Measurements from ENCODE around the gene MRPL40.
"Not testable (repeated sequence)": the region's sequence is repeated elsewhere in the genome, so short reads cannot be mapped to it uniquely, and the experiment has no call there.

Gene MRPL40

GRCh38 chr22:19438298-19438697, 6.0 kb downstream of the MRPL40 start:
- TF ChIP-seq CTCF (IDR thresholded peaks at IDR 0.05; ENCODE audit: low read depth, low read length) = no peak
- no peak overlapping the region for H3K4me3 ChIP-seq (ENCODE audit: low read depth, low read length)
- no peak for DNase-seq
- peaks cover 50% of the 10 kb centered on the region for H3K36me3 ChIP-seq
- peaks cover 3% of the 10 kb centered on the region for H3K9me3 ChIP-seq (ENCODE audit: severe bottlenecking)
- no peaks in the 10 kb centered on the region for H3K27me3 ChIP-seq (ENCODE audit: insufficient read depth, low read depth, severe bottlenecking)
- no peak overlapping the region for H3K27ac ChIP-seq

GRCh38 chr22:19440411-19441195, 8.3 kb downstream of the MRPL40 start:
- Histone ChIP-seq H3K27me3 (ENCODE audit: insufficient read depth, low read depth, severe bottlenecking) (no peaks in the 10 kb centered on the region), H3K27ac (no peak overlapping the region), H3K4me3 (ENCODE audit: low read depth, low read length) (no peak overlapping the region), H3K9me3 (ENCODE audit: severe bottlenecking) (peaks cover 3% of the 10 kb centered on the region), H3K36me3 (peaks cover 55% of the 10 kb centered on the region)
- TF ChIP-seq CTCF (IDR thresholded peaks at IDR 0.05; ENCODE audit: low read depth, low read length) = no peak
- DNase-seq = no peak

- H3K4me3 ChIP-seq (ENCODE audit: low read depth, low read length) = no peak overlapping the region
- H3K9me3 ChIP-seq (ENCODE audit: severe bottlenecking) = peaks cover 3% of the 10 kb centered on the region
- H3K36me3 ChIP-seq = peaks cover 51% of the 10 kb centered on the region
- no peaks in the 10 kb centered on the region for H3K27me3 ChIP-seq (ENCODE audit: insufficient read depth, low read depth, severe bottlenecking)
- no peak for TF ChIP-seq CTCF (IDR thresholded peaks at IDR 0.05; ENCODE audit: low read depth, low read length)
- no peak for DNase-seq
- no peak overlapping the region for H3K27ac ChIP-seq
Observed at GRCh38 chr22:19442166-19442565, 9.8 kb downstream of the MRPL40 start.

GRCh38 chr22:19443544-19444211, 11.3 kb downstream of the MRPL40 start:
- H3K27ac ChIP-seq = no peak overlapping the region
- H3K9me3 ChIP-seq (ENCODE audit: severe bottlenecking) = no peaks in the 10 kb centered on the region
- no peak for DNase-seq
- no peak for TF ChIP-seq CTCF (IDR thresholded peaks at IDR 0.05; ENCODE audit: low read depth, low read length)
- no peaks in the 10 kb centered on the region for H3K27me3 ChIP-seq (ENCODE audit: insufficient read depth, low read depth, severe bottlenecking)
- no peak overlapping the region for H3K4me3 ChIP-seq (ENCODE audit: low read depth, low read length)
- H3K36me3 ChIP-seq = peaks cover 52% of the 10 kb centered on the region

GRCh38 chr22:19445279-19445982, 13.1 kb downstream of the MRPL40 start:
- not testable (repeated sequence) for H3K27me3 ChIP-seq (ENCODE audit: insufficient read depth, low read depth, severe bottlenecking); H3K27ac ChIP-seq; DNase-seq; H3K9me3 ChIP-seq (ENCODE audit: severe bottlenecking); H3K4me3 ChIP-seq (ENCODE audit: low read depth, low read length)
- H3K36me3 ChIP-seq = peaks cover 60% of the 10 kb centered on the region

Measured in WERI-Rb-1 (cell line).